GM18517 (cell line): ENCODE data around the gene PRPF18.
"Not testable (repeated sequence)": the region's sequence is repeated elsewhere in the genome, so short reads cannot be mapped to it uniquely, and the experiment has no call there.

Experiments used
- ATAC-seq: cut with Tn5 transposase; IDR thresholded peaks from one replicate; pipeline ENCODE4 v1.9.1; 2021; ENCODE audit warnings: mild to moderate bottlenecking, moderate library complexity; ENCODE audit not compliant: unreplicated experiment

The PRPF18 gene, protein sequence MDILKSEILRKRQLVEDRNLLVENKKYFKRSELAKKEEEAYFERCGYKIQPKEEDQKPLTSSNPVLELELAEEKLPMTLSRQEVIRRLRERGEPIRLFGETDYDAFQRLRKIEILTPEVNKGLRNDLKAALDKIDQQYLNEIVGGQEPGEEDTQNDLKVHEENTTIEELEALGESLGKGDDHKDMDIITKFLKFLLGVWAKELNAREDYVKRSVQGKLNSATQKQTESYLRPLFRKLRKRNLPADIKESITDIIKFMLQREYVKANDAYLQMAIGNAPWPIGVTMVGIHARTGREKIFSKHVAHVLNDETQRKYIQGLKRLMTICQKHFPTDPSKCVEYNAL

GRCh38 chr10:13586676-13587355 is at the start of gene PRPF18:
TSS of gene PRPF18 (plus strand) at chr10:13586965. CDS start at chr10:13587087, 122 bp downstream.
- ATAC-seq, result peak; percentile 99

DNA sequence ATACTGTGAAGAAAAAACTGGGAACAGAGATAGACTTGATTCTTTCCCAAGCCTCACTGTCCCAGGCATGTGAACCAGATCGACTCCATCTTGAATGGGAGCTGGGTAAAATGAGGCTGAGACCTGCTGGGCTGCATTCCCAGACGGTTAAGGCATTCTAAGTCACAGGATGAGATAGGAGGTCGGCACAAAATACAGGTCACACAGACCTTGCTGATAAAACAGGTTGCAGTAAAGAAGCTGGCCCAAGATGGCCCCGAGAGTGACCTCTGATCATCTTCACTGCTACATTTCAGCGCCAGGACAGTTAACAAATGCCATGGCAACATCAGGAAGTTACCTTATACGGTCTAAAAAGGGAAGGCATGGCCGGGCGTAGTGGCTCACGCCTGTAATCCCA is 48.8 kb upstream of the PRPF18 start:
- not testable (repeated sequence) for ATAC-seq

DNA sequence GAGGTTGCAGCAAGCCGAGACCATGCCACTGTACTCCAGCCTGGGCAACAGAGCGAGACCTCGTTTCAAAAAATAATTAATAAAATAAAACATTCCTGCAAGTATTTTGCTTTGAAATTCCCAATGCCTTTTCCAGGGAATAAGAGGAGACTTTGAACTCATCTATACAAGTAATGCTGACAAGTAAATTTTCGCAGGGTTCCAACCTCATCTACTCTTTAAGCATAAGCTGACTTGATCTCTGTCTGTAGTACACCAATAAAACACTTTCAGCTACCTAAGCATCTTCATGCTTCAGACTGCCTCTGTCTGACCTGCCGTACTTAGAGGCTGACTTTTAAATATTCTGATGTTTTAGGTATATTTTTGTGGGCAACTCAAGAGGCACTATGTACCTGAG is 44.2 kb upstream of the PRPF18 start:
- no peak for ATAC-seq

DNA sequence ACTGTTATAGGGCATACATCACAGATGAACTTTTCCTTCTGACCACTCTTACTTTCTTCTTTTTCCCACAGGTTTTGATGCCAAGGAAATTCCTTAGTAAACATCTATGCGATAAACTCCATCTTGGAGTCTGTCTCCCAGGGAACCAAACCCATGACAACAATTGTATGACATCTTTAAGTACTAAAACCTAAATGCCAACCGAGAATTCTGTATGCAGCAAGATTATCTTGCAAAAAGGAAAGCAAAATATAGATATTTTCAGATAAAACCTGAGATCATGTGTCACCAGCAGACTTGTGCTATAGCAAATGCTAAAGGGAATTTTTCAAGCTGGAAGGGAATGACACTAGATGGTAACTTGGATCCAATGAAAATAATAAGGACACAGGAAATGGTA is 36.0 kb upstream of the PRPF18 start:
- ATAC-seq, result no peak

GRCh38 chr10:13555884-13556510 is 30.8 kb upstream of the PRPF18 start:
- ATAC-seq, result no peak

DNA sequence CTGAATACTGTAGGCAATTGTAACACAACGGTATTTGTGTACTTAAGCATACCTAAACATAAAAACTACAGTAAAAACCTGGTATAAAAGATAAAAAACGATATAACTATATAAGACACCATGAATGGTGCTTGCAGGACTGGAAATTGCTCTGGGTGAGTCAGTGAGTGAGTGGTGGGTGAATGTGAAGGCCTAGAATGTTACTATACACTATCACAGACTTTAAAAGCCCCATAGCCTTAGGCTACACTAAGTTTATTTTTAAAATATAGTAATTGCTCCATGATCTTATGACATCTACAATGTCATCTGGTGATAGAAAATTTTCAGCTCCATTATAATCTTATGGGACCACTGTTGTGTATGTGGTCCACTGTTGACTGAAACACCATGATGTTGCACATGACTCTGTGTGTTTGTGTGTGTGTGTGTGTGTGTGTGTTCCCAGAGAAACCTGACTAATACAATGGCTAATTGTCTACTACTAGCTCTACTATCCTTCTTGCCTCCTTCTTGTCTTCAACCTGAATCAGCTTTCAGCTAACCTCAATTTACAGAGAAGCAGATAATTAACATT is 27.6 kb upstream of the PRPF18 start:
- ATAC-seq, result no peak

- ATAC-seq, result no peak
Observed at GRCh38 chr10:13560597-13560996, 26.2 kb upstream of the PRPF18 start.

DNA sequence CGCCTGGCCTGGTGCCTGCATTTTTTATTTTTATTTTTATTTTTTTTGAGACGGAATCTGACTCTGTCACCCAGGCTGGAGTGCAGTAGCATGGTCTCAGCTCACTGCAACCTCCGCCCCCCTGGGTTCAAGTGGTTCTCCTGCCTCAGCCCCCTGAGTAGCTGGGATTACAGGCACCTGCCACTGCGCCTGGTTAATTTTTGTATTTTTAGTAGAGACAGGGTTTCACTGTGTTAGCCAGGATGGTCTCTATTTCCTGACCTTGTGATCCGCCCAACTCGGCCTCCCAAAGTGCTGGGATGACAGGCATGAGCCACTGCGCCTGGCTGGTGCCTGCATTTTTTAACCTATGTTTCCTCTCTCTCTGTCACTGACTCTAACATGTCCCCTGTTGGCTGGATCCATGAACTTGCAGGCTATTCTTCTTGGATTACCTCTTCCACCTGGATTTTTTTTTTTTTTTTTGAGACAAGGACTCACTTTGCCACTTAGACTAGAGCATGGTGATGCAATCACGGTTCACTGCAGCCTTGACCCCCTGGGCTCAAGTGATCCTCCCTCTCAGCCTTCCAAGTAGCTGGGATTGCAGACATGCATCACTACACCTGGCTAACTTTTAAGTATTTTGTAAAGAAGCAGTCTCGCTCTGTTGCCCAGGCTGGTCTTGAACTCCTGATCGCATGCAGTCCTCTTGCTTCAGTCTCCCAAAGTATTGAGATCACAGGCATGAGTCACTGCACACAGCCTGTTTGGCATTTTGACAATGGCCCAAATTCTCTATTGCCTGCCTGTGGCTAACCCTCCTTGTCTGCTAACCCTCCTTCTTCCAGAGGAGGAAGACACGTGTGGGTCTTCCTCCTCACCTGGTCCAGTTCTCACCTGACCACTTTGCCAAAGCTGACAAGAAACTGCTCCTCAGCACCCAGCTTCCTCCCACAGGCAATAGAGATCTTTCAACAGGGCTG is 23.0 kb upstream of the PRPF18 start:
- ATAC-seq, result no peak

DNA sequence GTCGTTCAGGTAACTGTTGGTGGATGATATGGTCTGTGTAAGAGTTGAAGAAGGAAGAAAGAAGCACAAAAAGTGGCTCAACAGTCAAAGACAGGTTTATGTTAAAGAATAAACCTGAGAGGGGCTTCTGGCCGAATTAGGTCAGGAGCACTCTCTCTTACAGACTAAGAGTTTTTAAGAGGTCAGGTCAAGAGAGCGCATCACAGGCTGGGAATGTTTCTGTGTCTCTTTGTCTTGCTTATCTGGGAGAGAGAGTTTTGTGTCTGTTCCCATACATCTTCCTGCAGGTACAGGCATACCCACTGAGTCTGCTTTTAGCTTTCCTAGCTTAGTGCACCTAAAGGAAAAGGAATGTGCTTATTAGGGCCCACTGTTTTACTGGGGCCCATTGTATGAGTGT is 22.2 kb upstream of the PRPF18 start:
- no peak for ATAC-seq

GRCh38 chr10:13567030-13567429 is 19.7 kb upstream of the PRPF18 start:
- ATAC-seq, result no peak

DNA sequence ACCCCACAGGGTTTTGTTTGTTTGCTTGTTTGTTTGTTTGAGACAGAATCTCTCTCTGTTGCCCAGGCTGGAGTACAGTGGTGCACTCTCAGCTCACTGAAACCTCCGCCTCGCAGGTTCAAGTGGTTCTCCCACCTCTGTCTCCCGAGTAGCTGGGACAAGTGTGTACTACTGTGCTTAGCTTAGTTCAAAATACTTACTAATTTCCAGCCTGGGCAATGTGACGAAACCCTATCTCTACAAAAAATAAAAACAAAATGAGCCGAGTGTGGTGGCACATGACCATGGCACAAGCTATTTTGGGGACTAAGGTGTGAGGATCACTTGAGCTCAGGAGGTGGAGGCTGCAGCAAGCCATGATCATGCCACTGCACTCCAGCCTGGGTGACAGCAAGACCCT is 15.2 kb upstream of the PRPF18 start:
- ATAC-seq, result no peak

DNA sequence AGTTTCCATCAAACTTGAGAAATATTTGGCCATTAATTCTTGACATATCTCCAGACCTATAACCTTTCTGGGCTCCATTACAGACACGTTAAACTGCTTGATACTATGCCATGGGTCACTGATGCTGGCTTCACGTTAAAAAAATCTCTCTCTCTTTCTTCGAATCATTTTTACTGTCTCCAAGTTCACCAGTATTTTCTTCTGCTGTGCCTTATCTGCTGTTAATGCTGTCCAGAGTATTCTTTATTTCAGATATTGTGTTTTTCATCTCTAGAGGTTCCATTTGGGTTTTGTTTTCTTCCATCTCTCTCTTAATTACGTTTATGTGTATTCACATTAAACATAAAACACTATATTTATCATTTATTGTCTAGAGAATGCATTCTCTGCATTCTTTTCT is 12.8 kb upstream of the PRPF18 start:
- no peak for ATAC-seq

GRCh38 chr10:13585195-13585751 is 1.5 kb upstream of the PRPF18 start:
- no peak for ATAC-seq

DNA sequence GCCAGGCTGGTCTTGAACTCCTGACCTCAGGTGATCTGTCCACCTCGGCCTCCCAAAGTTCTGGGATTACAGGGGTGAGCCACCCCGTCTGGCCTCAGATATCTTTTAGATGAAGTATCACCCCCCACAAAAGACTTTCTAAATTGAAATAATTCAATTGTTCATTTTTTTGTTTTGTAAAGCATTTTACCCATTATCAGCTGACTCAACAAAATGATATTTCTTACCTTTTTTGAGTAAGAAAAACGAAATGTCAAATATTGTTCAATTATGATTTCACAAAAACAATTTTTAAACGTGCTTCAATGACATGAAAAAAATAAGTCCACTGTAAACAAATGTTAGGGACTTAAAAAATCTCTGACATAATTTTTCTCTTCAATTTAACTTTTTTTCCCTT is 822 bp upstream of the PRPF18 start:
- ATAC-seq, result no peak

DNA sequence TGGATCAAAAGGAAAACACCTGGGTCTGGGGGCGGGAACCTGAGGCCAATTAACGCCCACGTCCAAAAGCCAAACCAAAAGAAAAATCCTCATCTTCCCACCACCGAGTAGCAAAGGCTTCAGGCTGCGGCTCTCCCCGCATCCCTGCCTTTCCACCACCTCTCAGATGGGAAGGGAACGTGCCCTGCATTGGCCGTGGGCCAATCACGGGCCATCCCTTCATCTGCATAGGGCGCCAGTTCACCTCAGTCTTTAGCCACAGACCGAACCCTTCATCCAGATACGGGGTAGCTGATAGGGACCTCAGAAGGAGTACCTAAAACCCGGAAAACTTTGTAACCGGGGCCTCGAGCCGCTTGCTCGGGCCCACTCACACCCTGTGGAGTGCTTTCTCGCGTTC is 626 bp downstream of the PRPF18 start:
- no peak for ATAC-seq

DNA sequence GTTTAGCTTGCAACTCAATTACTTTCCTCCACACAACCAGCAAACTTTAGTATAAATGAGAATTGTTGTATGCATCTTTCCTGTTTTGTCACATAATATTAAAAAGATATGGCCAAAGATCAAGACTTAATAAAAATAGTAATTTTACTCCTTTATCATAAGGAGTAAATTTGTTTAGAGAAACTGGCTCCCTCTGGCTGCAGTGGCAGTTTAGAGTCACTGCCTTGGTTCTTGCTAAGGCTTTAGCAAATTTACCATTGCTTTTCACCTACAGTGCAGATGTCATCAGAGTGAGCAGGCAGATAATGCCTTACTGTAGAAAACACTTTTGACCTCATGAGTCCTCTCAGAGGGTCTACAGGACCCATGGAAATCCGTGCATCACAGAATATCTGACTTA is 2.6 kb downstream of the PRPF18 start:
- no peak for ATAC-seq

DNA sequence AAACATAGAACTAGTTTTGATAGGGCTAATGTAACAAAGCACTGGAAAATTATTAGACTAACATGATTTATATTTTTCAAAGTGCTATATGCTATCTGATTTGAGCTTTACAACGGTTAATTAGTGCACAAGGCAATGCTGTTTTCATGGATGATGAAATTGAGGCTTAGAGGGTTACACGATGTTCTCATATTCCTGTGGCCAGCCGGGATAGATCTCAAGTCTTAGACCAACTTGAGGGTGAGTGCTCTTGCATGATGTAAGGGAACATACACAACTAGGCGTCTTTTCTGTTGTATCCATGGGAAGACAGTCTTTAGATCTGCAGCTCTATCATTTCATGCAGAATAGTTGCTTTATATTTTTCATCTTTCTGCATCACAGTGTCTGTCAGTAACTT is 4.1 kb downstream of the PRPF18 start:
- no peak for ATAC-seq

- ATAC-seq, result no peak
Observed at GRCh38 chr10:13592306-13592705, 5.5 kb downstream of the PRPF18 start.

- no peak for ATAC-seq
Observed at GRCh38 chr10:13593535-13593934, 6.8 kb downstream of the PRPF18 start.

GRCh38 chr10:13594641-13595040 is 7.9 kb downstream of the PRPF18 start:
- ATAC-seq, result no peak
